Epithelial cell of prostate (primary cell): ENCODE data around the gene LGI4.

Source experiments
- DNase-seq: peaks from one replicate; pipeline ENCODE4 v3.0.0-alpha.2; 2011; ENCODE audit warnings: low read depth, low spot score
- H3K27ac ChIP-seq: fragments of 450-650 bp; 2 replicates; pipeline ENCODE4 v1.5.1; 2017; ENCODE audit warnings: mild to moderate bottlenecking

Gene LGI4

DNA sequence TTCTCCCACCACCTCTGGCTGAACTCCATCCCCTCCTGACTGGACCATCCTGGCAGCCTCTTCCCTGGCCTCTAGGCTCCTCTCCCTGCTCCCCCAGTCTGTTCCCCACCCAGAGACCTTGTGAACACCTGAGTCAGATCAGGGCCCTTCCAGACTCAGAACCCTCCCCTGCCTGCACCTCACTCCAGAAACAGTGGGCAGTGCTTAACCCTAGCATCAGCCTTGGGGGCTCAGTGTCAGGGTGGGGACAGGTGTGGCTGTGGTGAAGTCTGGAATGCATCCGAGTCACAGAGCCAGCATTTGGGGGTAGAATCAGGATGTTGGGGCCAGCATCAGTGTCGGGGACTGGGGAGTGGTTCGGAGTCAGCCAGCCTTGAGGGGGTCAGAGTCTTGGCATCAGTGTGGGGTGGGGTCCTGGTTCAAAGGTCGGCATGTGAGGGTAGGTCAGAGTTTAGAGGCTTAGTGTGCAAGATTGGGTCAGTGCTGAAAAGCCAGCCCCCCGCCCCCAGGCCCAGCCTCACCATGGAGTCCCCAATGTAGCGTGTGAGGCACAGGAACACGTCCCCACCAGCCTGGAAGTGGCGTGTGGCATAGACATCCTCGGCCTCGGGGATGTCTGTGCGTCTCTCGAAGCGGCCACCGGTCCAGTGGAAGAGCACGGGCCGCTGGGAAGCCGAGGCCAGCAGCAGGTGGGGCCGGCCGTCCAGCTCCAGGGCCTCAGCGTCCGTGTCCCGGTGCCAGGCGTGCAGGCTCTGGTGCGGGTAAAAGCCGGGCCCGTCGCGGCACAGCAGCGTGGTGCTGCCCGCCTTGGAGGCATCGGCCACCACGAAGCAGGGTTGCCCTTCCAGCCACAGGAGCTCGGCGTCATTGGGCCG lies 8.9 kb downstream of the LGI4 start:
- no peak overlapping the region for H3K27ac ChIP-seq
- DNase-seq, result no peak

GRCh38 chr19:35125270-35125717 lies 9.6 kb downstream of the LGI4 start:
- no peak for DNase-seq
- H3K27ac ChIP-seq, result no peak overlapping the region

DNA sequence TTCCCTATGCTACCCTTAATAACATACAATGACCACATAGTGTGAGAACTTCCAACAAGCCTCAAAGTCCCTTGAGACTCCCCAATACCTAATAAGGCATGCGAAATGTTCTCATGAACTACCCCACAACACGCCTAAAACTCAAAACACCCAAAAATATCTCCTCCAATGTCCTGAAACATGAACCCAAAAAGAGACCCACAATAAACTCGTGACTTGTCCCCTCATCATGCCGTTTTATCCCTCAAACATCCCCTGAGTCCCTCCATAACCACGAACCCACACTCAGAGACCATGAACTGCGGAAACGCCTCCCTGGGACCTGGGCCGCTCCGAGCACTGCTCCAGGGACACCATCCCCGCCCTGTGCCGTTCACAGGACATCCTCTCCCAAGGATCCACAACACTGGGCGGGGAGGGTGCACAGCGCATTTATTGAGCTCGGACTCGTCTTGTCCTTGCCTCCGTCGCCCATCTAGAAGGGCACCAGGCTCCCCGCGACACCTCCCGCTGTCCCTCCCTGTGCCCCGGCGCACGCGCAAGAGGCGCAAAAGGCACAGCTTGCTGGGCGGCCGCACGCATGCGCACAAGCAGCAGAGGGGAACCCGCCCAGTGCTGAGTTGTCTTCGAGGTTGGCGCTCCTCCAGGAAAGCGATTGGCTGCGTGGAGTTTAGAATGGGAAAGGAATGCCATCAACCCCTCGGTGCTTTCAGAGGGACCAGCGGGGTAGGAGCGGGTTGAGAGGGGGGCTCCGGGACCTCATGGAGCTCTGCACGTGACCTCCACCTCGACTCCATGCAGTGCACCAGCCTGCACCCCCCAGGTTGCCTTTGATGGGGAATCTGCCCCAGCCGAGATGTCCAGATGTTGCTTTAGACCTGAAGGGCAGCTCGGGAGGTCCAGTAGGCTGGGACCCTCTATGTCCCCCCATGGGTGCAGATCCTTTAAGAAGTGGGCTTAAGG lies 10.5 kb downstream of the LGI4 start:
- peak overlapping the region; percentile 90 for H3K27ac ChIP-seq
- DNase-seq, result peak; percentile 64

- peak overlapping the region; percentile 90 for H3K27ac ChIP-seq
- DNase-seq, result no peak
Measured at GRCh38 chr19:35123573-35123972, 11.3 kb downstream of the LGI4 start.

DNA sequence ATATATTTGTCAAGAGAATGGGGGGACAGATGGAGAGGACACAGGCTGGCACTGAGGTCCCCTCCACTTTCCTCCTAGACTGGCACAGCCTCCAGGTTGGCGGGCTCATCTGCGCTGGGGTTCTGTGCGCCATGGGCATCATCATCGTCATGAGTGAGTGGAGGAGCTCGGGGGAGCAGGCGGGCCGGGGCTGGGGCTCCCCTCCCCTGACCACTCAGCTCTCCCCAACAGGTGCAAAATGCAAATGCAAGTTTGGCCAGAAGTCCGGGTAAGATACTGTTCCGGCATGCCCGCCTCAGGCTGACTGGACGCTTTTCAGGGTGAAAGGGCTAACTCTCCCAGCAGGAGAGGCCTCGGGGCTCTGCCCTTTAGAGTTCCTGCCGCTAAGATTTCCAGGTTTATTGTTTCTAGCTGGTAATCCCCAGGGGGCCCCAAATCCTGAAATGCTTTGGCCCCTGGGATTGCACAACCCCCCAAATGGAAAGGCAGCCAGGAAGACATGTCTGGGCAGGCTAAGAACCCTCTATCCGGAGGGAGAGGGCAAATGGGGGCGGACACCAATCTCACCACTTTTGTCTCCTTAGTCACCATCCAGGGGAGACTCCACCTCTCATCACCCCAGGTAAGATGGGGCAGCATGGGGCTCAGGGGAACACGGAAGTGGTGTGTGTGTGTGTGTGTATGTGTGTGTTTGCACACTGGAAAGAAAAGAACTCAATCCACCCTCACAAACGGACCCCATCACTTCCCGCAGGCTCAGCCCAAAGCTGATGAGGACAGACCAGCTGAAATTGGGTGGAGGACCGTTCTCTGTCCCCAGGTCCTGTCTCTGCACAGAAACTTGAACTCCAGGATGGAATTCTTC lies 11.9 kb downstream of the LGI4 start:
- H3K27ac ChIP-seq, result peak overlapping the region; percentile 90
- DNase-seq, result no peak

DNA sequence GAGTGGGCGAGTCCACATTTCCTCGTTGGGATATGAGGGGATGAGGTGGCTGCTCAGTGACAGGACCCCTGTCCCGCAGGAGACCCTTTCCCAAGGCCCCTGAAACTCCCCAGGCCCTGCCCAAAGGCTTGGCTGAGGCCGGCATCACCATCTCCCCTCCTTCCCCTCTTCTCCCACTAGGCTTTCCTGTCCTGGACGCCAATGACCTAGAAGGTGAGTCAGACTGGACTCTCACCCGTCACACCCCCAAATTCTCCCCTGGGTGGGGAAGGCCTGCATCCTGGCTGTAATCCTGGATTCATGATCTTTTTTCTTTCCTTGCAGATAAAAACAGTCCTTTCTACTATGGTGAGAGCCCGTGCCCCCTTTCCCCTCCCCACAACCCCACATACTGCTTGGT lies 14.0 kb downstream of the LGI4 start:
- no peak for DNase-seq
- peak overlapping the region; percentile 90 for H3K27ac ChIP-seq

- peak; percentile 82 for DNase-seq
- peak overlapping the region; percentile 90 for H3K27ac ChIP-seq
Measured at GRCh38 chr19:35120492-35120891, 14.4 kb downstream of the LGI4 start.

GRCh38 chr19:35119578-35120155 lies 15.2 kb downstream of the LGI4 start:
- DNase-seq, result no peak
- H3K27ac ChIP-seq, result peak overlapping the region; percentile 90

GRCh38 chr19:35119091-35119490 lies 15.8 kb downstream of the LGI4 start:
- peak overlapping the region; percentile 90 for H3K27ac ChIP-seq
- DNase-seq, result no peak

DNA sequence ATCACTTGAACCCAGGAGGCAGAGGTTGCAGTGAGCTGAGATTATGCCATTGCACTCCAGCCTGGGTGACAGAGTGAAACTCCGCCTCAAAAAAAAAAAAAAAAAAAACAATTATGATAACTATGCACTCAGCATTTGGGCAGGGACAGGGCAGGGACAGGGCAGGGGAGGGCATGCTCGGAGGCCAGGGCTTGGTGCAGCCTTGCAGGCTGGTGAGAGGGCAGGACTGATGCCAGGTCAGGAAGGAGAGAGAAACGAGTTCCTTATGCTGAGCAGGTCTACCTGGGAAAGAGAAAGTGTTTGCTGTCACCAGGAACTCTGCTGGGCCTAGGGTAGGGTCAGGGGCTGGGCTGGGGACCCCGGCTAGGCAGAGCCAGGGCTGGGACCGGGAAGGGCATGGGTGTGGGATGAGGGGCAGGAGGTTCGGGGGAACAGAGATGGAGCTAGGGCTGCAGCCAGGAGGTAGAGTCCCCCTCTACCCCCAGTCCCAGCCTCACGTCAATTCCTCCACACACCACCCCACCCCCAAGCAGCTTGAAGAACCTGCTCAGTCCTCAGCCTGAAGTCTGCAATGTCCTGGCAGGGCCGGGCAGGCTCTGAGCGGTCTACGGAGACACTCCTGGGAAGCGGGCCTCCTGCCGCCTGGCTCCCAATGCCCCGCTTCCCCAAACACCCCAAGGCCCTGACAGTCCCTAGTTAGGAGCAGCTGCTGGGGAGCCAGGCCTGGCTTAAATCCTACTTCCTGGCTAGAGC lies 16.4 kb downstream of the LGI4 start:
- DNase-seq, result no peak
- peak overlapping the region; percentile 90 for H3K27ac ChIP-seq

- DNase-seq, result no peak
- peak overlapping the region; percentile 90 for H3K27ac ChIP-seq
Measured at GRCh38 chr19:35117799-35118198, 17.1 kb downstream of the LGI4 start.

- peak overlapping the region; percentile 90 for H3K27ac ChIP-seq
- DNase-seq, result no peak
Measured at GRCh38 chr19:35117116-35117515, 17.7 kb downstream of the LGI4 start.

- peak overlapping the region; percentile 90 for H3K27ac ChIP-seq
- DNase-seq, result no peak
Measured at GRCh38 chr19:35116072-35116801, 18.6 kb downstream of the LGI4 start.

- peak within 1 kb of the TSS; percentile 90 for H3K27ac ChIP-seq
- DNase-seq, result no peak
Measured at GRCh38 chr19:35115177-35115951, 19.5 kb downstream of the LGI4 start, which contains the start of gene FXYD3. TSS of gene FXYD3 (plus strand) at chr19:35115823. CDS start at chr19:35119377, 3,554 bp downstream.

DNA sequence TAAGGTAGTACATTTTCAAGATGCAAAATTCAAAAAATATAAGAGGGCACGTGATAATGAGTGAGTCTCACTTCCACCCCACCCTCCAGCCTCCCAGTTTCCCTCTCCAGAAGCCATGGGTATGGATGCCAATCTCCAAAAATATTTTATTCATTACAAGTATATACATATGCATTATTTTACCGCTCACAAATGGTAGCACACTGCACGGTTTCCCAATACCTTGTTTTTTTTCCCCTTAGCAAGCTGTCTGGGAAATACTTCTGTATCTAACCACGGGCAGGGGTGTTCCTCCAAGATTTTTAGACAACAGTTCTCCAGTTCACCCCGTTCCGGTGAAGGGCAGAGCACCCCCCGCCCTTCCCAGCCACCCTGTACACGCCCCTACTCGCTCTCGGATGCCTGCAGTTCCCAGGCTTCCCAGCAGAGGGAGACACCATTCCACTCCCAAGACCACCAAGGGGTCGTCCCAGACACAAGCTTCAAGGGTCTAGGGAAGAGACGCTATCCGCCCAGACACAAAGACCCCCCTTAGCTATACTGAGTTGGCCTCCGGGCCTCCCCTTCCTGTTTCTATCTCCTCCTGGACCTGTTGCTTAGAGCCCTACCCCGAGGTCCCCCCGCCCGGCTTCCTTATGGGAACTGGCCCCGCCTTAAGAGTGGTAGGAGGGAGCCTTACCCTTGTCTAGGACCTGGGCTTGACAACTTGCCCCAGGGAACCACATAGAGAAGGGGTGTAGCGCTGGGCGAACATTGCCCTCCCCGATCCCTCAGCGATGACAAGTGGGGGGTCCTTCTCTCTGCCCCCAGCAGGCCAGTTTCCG lies 20.3 kb downstream of the LGI4 start:
- H3K27ac ChIP-seq, result peak overlapping the region; percentile 90
- no peak for DNase-seq

- DNase-seq, result no peak
- no peak overlapping the region for H3K27ac ChIP-seq
Measured at GRCh38 chr19:35112995-35113688, 21.7 kb downstream of the LGI4 start.
